ENCODE measurements around the gene ATG7.

DNA sequence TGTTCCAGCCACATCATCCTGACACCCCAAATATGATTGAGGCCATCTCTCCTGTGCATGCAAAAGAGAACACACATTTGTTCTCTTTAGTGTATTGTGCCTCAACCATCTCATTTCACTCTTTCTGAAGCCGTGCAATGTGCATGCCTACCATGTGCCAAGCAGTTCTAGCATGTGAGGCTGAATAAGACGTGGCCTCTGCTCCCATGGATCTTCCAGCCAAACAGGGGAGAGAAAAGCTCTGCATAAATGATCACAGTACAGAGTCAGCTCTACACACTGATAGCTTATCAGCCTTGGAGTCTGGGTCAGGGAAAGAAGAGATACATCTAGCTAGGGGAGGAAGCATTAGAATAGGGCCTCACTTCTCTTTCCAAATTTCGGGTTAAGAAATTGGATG lies 48.2 kb upstream of the ATG7 start:
- TF ChIP-seq, protein P1, sequence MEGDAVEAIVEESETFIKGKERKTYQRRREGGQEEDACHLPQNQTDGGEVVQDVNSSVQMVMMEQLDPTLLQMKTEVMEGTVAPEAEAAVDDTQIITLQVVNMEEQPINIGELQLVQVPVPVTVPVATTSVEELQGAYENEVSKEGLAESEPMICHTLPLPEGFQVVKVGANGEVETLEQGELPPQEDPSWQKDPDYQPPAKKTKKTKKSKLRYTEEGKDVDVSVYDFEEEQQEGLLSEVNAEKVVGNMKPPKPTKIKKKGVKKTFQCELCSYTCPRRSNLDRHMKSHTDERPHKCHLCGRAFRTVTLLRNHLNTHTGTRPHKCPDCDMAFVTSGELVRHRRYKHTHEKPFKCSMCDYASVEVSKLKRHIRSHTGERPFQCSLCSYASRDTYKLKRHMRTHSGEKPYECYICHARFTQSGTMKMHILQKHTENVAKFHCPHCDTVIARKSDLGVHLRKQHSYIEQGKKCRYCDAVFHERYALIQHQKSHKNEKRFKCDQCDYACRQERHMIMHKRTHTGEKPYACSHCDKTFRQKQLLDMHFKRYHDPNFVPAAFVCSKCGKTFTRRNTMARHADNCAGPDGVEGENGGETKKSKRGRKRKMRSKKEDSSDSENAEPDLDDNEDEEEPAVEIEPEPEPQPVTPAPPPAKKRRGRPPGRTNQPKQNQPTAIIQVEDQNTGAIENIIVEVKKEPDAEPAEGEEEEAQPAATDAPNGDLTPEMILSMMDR (IDR thresholded peaks at IDR 0.05; ENCODE audit: poor library complexity) = no peak
- TF ChIP-seq EZH2 (IDR thresholded peaks at IDR 0.05; ENCODE audit: borderline replicate concordance) (no peak), EZH2phosphoT487 (IDR thresholded peaks at IDR 0.05; ENCODE audit: low read depth, severe bottlenecking, unreplicated experiment) (no peak)

Measured in hepatocyte (in vitro differentiated cells).